CD4-positive, CD25-positive, alpha-beta regulatory T cell (primary cell): Measurements from ENCODE around the gene EPS8L2. TPM values are rescaled to one million over a fixed set of nuclear protein-coding genes. Genes with fewer than 3 reads are reported as not detected.
"Not testable (repeated sequence)": the region's sequence is repeated elsewhere in the genome, so short reads cannot be mapped to it uniquely, and the experiment has no call there.

ENCODE experiments used
- ATAC-seq, 2 donors: fragments of 150-1000 bp; cut with Tn5 transposase; one replicate each; pipeline ENCODE4 v1.10.0; 2021; ENCODE audit warnings: low read depth in 2 of 2, moderate number of reproducible peaks in 2 of 2, moderate library complexity in 1 of 2
- DNase-seq, 3 donors: peaks; one replicate each; pipeline versions ENCODE4 v3.0.0 to v3.0.0-alpha.2; 2012 to 2022; ENCODE audit warnings: mixed read lengths in 1 of 3
- H3K27ac ChIP-seq: one replicate; pipeline ENCODE4 v1.7.0; 2013; ENCODE audit warnings: mild to moderate bottlenecking, low read length; ENCODE audit not compliant: insufficient read depth, poor library complexity, severe bottlenecking
- H3K27me3 ChIP-seq: one replicate; pipeline ENCODE4 v1.7.0; 2013; ENCODE audit warnings: low read length; ENCODE audit not compliant: control insufficient read depth, insufficient read depth
- H3K36me3 ChIP-seq: one replicate; pipeline ENCODE4 v1.7.0; 2013; ENCODE audit warnings: mild to moderate bottlenecking, low read length, moderate library complexity; ENCODE audit not compliant: control insufficient read depth, insufficient read depth
- H3K4me1 ChIP-seq: 2 replicates; pipeline ENCODE4 v1.7.0; 2013; ENCODE audit warnings: mild to moderate bottlenecking, low read length; ENCODE audit not compliant: insufficient read depth, control insufficient read depth, poor library complexity, severe bottlenecking
- H3K4me3 ChIP-seq: one replicate; pipeline ENCODE4 v1.7.0; 2013; ENCODE audit warnings: low read depth, mild to moderate bottlenecking, low read length, moderate library complexity
- H3K9me3 ChIP-seq, 2 experiments: 1 replicate in 1 of 2; 2 replicates in 1 of 2; pipeline ENCODE4 v1.7.0; 2013; ENCODE audit warnings: low read length in 2 of 2, mild to moderate bottlenecking in 1 of 2, moderate library complexity in 1 of 2; ENCODE audit not compliant: control insufficient read depth in 2 of 2
- H3K27ac Mint-ChIP-seq, 3 donors: one replicate each; pipeline ENCODE4 v1.8.0; 2020 to 2022; ENCODE audit warnings: mild to moderate bottlenecking in 3 of 3, mixed read lengths in 3 of 3, moderate library complexity in 2 of 3
- H3K27me3 Mint-ChIP-seq: one replicate; pipeline ENCODE4 v1.8.0; 2022; ENCODE audit warnings: mild to moderate bottlenecking, mixed read lengths
- H3K36me3 Mint-ChIP-seq: one replicate; pipeline ENCODE4 v1.8.0; 2020; ENCODE audit warnings: mixed read lengths
- H3K4me1 Mint-ChIP-seq, 4 donors: one replicate each; pipeline ENCODE4 v1.8.0; 2020 to 2022; ENCODE audit warnings: mixed read lengths in 4 of 4, mild to moderate bottlenecking in 1 of 4
- H3K4me3 Mint-ChIP-seq, 4 donors: one replicate each; pipeline ENCODE4 v1.8.0; 2020 to 2022; ENCODE audit warnings: mild to moderate bottlenecking in 4 of 4, mixed read lengths in 4 of 4, moderate library complexity in 3 of 4
- H3K9me3 Mint-ChIP-seq, 7 donors: one replicate each; pipeline ENCODE4 v1.8.0; 2020 to 2022; ENCODE audit warnings: mixed read lengths in 7 of 7, mild to moderate bottlenecking in 3 of 7, moderate library complexity in 2 of 7
- polyA plus RNA-seq, 4 donors: library from polyadenylated mRNA; unstranded; fragments of 300-500 nt; fragmentation: Illumina TruSeq; gene quantifications; one replicate each; pipeline ENCODE4 v1.2.3, GENCODE V29; 2021
- total RNA-seq: library from RNA; stranded (reverse); gene quantifications from one replicate; pipeline ENCODE4 v1.2.3, GENCODE V29; 2022

Gene EPS8L2
- total and polyA plus RNA-seq, 5 donors from 2014 or later = 11.2 to 19.4 (median 17.6) TPM

GRCh38 chr11:680476-680875 lies 25.6 kb upstream of the EPS8L2 start:
- Histone ChIP-seq H3K27ac (no peak overlapping the region), H3K27me3 (no peaks in the 10 kb centered on the region), H3K9me3 (no peaks in the 10 kb centered on the region), H3K4me3 (no peak overlapping the region), H3K36me3 (peaks cover 52% of the 10 kb centered on the region), H3K4me1 (no peaks in the 10 kb centered on the region)
- Mint-ChIP-seq H3K4me1 (peaks cover 0 to 7% (median 0%) of the 10 kb centered on the region in 4 donors), H3K27me3 (no peaks in the 10 kb centered on the region), H3K36me3 (peaks cover 42% of the 10 kb centered on the region), H3K9me3 (no peaks in the 10 kb centered on the region), H3K27ac (peak overlapping the region in 1 of 3 donors; percentile 48), H3K4me3 (no peak overlapping the region)
- ATAC-seq (no peak), DNase-seq (no peak)

GRCh38 chr11:680970-681369 lies 25.1 kb upstream of the EPS8L2 start:
- Mint-ChIP-seq H3K4me3 (no peak overlapping the region), H3K4me1 (peaks cover 0 to 7% (median 0%) of the 10 kb centered on the region in 4 donors), H3K27me3 (no peaks in the 10 kb centered on the region), H3K36me3 (peaks cover 42% of the 10 kb centered on the region), H3K9me3 (no peaks in the 10 kb centered on the region), H3K27ac (no peak overlapping the region)
- Histone ChIP-seq H3K27me3 (no peaks in the 10 kb centered on the region), H3K9me3 (no peaks in the 10 kb centered on the region), H3K36me3 (peaks cover 52% of the 10 kb centered on the region), H3K27ac (no peak overlapping the region), H3K4me3 (no peak overlapping the region), H3K4me1 (no peaks in the 10 kb centered on the region)
- ATAC-seq (no peak), DNase-seq (no peak)

- H3K9me3 Mint-ChIP-seq = no peaks in the 10 kb centered on the region
- peaks cover 6 to 20% (median 13%) of the 10 kb centered on the region in 4 donors for H3K4me1 Mint-ChIP-seq
- H3K36me3 Mint-ChIP-seq = peaks cover 35% of the 10 kb centered on the region
- no peaks in the 10 kb centered on the region for H3K27me3 ChIP-seq
- peaks cover 13% of the 10 kb centered on the region for H3K4me1 ChIP-seq
- ATAC-seq (no peak), DNase-seq (no peak)
- H3K4me3 Mint-ChIP-seq = peak overlapping the region in 1 of 4 donors; percentile 51
- H3K27me3 Mint-ChIP-seq = no peaks in the 10 kb centered on the region
- H3K36me3 ChIP-seq = peaks cover 66% of the 10 kb centered on the region
- H3K27ac Mint-ChIP-seq = peak overlapping the region in 1 of 3 donors; percentile 59
- no peak overlapping the region for H3K4me3 ChIP-seq
- H3K9me3 ChIP-seq = no peaks in the 10 kb centered on the region
- H3K27ac ChIP-seq = no peak overlapping the region
Observed at GRCh38 chr11:686451-687243, 19.4 kb upstream of the EPS8L2 start.

GRCh38 chr11:687751-688150 lies 18.3 kb upstream of the EPS8L2 start:
- ATAC-seq = no peak
- no peak overlapping the region for H3K27ac Mint-ChIP-seq
- peaks cover 28% of the 10 kb centered on the region for H3K36me3 Mint-ChIP-seq
- H3K4me3 ChIP-seq = no peak overlapping the region
- no peaks in the 10 kb centered on the region for H3K9me3 ChIP-seq
- H3K4me3 Mint-ChIP-seq = no peak overlapping the region
- no peak overlapping the region for H3K27ac ChIP-seq
- H3K36me3 ChIP-seq = peaks cover 55% of the 10 kb centered on the region
- no peaks in the 10 kb centered on the region for H3K27me3 Mint-ChIP-seq
- no peaks in the 10 kb centered on the region for H3K27me3 ChIP-seq
- H3K4me1 Mint-ChIP-seq = peaks cover 13 to 31% (median 22%) of the 10 kb centered on the region in 4 donors
- peaks cover 20% of the 10 kb centered on the region for H3K4me1 ChIP-seq
- no peaks in the 10 kb centered on the region for H3K9me3 Mint-ChIP-seq
- no peak for DNase-seq

GRCh38 chr11:688681-689080 lies 17.4 kb upstream of the EPS8L2 start:
- no peaks in the 10 kb centered on the region for H3K27me3 ChIP-seq
- ATAC-seq (no peak), DNase-seq (no peak)
- H3K4me3 Mint-ChIP-seq = no peak overlapping the region
- H3K36me3 Mint-ChIP-seq = peaks cover 19% of the 10 kb centered on the region
- H3K4me1 ChIP-seq = peaks cover 27% of the 10 kb centered on the region
- H3K27me3 Mint-ChIP-seq = no peaks in the 10 kb centered on the region
- peaks cover 16 to 40% (median 26%) of the 10 kb centered on the region in 4 donors for H3K4me1 Mint-ChIP-seq
- H3K9me3 Mint-ChIP-seq = no peaks in the 10 kb centered on the region
- no peak overlapping the region for H3K4me3 ChIP-seq
- no peaks in the 10 kb centered on the region for H3K9me3 ChIP-seq
- H3K27ac ChIP-seq = no peak overlapping the region
- H3K36me3 ChIP-seq = peaks cover 46% of the 10 kb centered on the region
- no peak overlapping the region for H3K27ac Mint-ChIP-seq

- H3K27me3 ChIP-seq = no peaks in the 10 kb centered on the region
- H3K36me3 Mint-ChIP-seq = peaks cover 12% of the 10 kb centered on the region
- H3K27ac Mint-ChIP-seq = no peak overlapping the region
- H3K4me3 Mint-ChIP-seq = no peak overlapping the region
- H3K27ac ChIP-seq = no peak overlapping the region
- H3K27me3 Mint-ChIP-seq = no peaks in the 10 kb centered on the region
- no peak for DNase-seq
- no peaks in the 10 kb centered on the region for H3K9me3 ChIP-seq
- H3K4me1 Mint-ChIP-seq = peaks cover 13 to 41% (median 27%) of the 10 kb centered on the region in 4 donors
- H3K4me1 ChIP-seq = peaks cover 32% of the 10 kb centered on the region
- no peak for ATAC-seq
- no peaks in the 10 kb centered on the region for H3K9me3 Mint-ChIP-seq
- no peak overlapping the region for H3K4me3 ChIP-seq
- H3K36me3 ChIP-seq = peaks cover 37% of the 10 kb centered on the region
Observed at GRCh38 chr11:689625-690024, 16.4 kb upstream of the EPS8L2 start.

GRCh38 chr11:690244-690643 lies 15.8 kb upstream of the EPS8L2 start:
- H3K27me3 ChIP-seq, H3K4me3 ChIP-seq, H3K9me3 ChIP-seq, ATAC-seq, H3K27me3 Mint-ChIP-seq, DNase-seq, H3K9me3 Mint-ChIP-seq: not testable (repeated sequence)
- Histone ChIP-seq H3K36me3 (peaks cover 34% of the 10 kb centered on the region), H3K4me1 (peaks cover 32% of the 10 kb centered on the region), H3K27ac (peak overlapping the region; percentile 39)
- peaks cover 10% of the 10 kb centered on the region for H3K36me3 Mint-ChIP-seq
- H3K27ac Mint-ChIP-seq = peak overlapping the region; percentile 59 to 71 (median 63)
- peak overlapping the region in 2 of 4 donors; percentile 39 to 42 for H3K4me3 Mint-ChIP-seq
- peaks cover 13 to 41% (median 27%) of the 10 kb centered on the region in 4 donors for H3K4me1 Mint-ChIP-seq
